HG02798 (cell line): ENCODE results near the gene POU4F1.
"Not testable (repeated sequence)": the region's sequence is repeated elsewhere in the genome, so short reads cannot be mapped to it uniquely, and the experiment has no call there.

ENCODE experiments used
- ATAC-seq: cut with Tn5 transposase; IDR thresholded peaks from one replicate; pipeline ENCODE4 v1.9.1; 2021; ENCODE audit warnings: mild to moderate bottlenecking; ENCODE audit not compliant: unreplicated experiment, poor library complexity

Gene POU4F1

GRCh38 chr13:78603240-78603957 is at the start of gene POU4F1:
POU4F1 (minus strand) TSS chr13:78603552; CDS start chr13:78603326, 226 bp downstream.
- ATAC-seq = peak; percentile 82

- no peak for ATAC-seq
These were observed 49.3 kb upstream of the POU4F1 start for GRCh38 chr13:78652651-78653050.

GRCh38 chr13:78650717-78651083 is 47.3 kb upstream of the POU4F1 start:
- no peak for ATAC-seq

- no peak for ATAC-seq
These were observed 46.8 kb upstream of the POU4F1 start for GRCh38 chr13:78649997-78650716.

- ATAC-seq = not testable (repeated sequence)
These were observed 43.8 kb upstream of the POU4F1 start for GRCh38 chr13:78647109-78647678.

DNA sequence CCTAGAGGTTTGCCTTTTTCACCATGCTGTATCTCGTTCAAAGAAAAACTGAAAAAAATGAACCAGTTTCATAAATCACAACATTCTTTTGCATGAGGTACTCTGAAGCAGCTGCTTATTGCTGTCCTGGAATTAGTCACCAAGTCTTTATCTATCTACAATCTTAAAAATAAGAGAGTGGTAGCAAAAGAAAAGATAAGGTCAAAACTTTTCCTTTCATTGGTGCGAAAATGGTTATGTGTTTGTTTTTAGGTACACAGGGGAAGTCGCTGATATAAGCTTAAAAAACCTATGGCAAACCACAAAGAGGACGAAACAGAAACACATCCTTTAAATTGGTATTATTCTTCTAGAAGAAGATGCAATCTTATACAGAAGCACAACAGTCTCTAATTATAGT is 34.9 kb upstream of the POU4F1 start:
- no peak for ATAC-seq

DNA sequence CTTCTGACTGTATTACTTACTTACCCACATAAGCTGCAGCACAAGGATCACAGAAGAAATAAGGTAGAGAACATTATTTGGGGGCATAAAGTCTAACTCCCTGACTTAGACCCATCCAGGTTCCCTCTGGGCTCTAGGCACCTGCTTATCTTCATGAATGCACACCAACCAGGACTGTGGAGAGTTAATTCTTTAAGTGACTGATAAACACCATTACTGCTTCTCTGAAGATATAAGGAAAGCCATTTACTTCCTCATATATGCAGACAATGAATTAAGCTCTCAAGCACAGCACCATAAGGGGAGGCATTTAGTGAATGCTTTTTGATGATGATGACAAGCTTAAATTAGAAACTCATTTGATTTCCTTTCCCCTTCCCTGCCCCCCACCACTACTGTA is 33.1 kb upstream of the POU4F1 start:
- ATAC-seq = no peak

DNA sequence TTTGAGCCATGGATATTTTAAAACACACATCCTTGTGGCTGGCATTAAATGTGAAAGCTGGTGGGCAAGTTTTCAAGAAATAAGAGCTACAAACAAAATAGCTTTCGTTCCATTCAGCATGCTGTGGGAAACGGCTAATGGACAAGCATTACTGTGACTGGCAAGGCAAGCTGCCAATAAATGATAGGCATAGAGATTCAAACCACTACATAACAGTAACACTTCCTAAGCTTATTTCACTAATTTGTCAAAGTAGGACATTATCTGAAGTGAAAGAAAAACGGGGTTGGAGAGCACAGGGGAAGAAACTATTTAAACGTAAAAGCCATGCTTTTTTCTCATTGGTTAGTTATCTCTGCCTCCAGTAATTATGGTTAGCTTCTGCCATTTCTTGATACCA is 29.6 kb upstream of the POU4F1 start:
- ATAC-seq = no peak

GRCh38 chr13:78631077-78631476 is 27.7 kb upstream of the POU4F1 start:
- ATAC-seq = no peak

GRCh38 chr13:78630511-78630910 is 27.2 kb upstream of the POU4F1 start:
- ATAC-seq = no peak

- ATAC-seq = no peak
These were observed 22.0 kb upstream of the POU4F1 start for GRCh38 chr13:78625384-78625783.

GRCh38 chr13:78623132-78623531 is 19.8 kb upstream of the POU4F1 start:
- ATAC-seq = no peak

DNA sequence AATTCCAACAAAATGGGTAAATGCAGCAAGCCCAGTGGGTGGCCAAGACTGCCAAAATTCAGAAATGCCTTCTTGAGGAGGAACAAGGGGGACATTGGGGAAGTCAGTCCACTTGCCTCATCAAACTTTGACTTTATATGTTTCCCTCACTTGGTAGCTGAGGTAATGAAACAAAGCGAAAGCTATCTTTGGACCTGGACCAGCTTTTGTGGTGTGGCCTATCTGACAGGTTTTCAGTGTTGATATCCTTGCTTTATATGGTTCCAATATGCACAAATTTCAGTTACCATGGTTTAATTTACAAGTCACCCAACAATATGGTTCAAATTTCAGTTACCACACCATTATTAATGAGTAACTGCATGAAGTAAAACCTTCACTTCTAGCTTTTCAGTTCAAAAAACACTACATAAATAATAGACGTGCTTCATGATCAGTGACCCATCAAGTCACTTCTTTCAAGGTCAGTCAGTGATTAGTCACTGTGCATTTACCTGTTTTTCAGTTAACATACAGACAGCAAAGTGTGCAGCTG is 17.7 kb upstream of the POU4F1 start:
- no peak for ATAC-seq

GRCh38 chr13:78618411-78618810 is 15.1 kb upstream of the POU4F1 start:
- no peak for ATAC-seq

DNA sequence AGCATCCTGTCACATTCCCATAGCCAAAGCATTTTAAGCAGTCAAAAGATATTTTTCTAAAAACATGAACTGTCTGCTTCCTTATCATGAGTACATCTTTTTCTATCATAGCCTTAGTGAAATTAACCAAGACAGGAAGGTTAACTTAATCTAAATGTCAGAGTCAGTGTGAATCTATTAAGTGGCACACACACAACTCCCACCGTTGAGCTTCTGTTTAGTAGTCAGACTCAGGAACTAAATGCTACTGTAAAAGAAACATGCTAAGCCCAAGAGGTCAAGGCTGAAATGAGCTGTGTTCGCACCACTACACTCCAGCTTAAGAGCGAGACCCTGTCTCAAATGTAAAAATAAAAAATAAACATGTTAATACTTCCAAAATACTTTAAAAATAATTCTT is 7.7 kb upstream of the POU4F1 start:
- ATAC-seq = no peak

GRCh38 chr13:78610381-78610883 is 7.1 kb upstream of the POU4F1 start:
- ATAC-seq = no peak

DNA sequence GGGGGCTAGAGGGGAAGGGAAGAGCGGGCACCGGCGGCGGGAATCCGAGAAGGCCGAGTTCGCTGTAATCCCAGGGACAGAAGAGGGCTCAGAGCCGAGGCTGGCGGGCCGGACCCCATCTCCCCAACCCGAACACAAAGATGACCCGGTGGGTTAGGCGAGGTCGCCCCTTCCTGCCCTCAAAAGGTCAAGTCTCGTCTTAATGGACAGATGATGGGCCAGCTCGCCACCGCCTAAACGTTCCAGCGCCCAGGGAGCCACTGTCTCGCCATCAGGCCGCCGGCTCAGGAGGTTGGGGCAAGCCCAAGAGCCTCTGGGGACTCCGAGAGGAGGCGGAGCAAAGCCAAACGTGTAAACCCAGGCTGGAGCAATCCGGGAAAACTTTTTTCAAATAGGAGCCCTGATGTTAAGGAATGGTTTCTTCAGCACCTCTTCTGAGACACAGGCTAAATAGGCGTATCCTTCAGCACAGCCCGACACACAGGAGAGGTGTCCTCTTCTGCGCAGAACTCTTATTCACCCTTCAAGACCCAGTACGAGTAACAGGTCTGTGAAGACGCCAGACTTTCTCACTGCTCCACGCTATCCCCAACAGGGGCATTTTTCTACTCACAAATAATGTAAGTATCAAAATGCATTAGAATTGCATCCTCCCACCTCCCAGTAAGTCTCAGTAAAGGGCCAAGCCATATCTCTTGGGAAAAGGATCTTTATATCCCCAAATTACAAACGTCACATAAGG is 6.3 kb upstream of the POU4F1 start:
- ATAC-seq = no peak

DNA sequence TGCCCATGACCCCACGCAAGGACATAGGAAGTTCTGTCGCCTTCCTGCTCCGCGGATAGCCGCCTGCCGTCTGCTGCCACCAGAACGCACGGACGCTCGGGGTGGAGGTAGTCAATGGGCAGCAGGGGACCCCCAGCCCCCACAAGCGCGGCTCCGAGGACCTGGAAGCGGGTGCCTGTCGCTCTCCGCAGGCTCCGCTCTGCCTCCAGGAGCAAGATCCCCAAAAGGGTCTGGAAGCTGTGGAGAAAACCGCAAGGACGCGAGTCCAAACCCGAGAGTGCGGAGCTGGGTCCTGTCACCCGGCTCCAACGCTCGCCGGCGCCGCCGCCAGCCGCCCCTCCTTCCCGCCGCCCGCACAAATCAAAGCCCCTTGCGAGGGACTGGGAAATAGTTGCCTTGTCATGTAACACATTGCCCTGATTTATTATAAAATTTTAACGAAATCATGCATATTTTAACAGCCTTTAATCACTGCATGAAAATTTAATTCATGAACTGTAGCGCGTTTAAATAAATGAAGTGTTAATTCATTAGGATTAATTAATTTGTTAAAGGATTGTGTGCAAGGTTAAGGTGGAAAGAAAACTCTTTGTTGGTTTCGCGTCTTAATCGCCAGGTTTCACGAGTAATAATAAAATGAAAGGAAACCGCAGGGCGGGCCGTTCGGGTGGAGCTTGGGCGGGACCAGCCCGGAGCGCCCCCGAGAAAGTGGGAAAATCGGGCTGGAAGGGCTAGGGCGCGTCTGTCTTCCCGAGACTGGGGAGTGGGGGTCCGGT is 5.5 kb upstream of the POU4F1 start:
- no peak for ATAC-seq

- no peak for ATAC-seq
These were observed 4.9 kb upstream of the POU4F1 start for GRCh38 chr13:78608252-78608687.
